HG03159 (cell line): ENCODE results near the gene OPRL1.

Experiments used
- ATAC-seq: cut with Tn5 transposase; IDR thresholded peaks from one replicate; pipeline ENCODE4 v1.9.1; 2021; ENCODE audit warnings: mild to moderate bottlenecking, moderate library complexity; ENCODE audit not compliant: unreplicated experiment

OPRL1 gene

DNA sequence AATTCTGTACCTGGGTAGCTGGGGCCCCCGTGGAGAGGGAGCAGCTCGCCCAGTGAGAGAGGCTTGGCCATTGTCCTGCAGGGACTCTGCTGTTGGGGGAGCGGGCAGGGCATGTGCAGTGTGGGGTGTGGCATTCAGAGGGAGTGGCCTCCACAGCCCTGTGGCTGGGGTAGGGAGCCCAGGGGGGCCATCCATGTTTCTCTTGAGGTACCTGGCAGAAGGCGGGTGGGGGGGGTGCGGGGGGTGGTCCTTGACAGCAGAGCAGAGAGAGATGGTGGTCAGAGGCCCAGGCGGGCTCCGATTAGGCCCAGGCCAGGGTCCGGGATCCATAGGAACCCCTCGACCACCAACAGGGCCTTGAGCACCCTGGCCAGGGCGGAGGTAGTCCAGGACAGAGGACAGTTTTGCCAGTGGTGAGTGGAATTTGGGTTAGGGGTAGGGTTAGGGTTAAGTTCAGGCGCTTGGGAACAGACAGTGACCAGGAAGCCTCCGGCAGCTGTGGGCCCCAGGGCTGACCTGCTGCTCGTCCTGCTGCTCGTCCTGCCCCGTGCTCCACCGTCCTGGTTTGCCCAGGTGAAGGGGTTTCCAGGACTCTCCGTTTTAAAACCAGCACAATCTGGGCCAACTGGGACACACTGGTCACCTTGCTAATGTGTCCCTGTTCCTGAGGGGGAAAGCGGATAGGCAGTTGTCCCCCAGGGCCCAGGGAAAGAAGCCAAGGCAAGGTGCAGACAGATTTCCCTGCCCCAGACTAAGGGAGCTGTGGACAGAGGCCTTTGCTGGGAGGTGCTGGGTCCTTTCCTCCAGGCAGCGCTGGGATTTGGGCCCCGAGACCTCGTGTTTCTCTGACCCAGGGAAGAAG is 59.5 kb downstream of the OPRL1 start:
- no peak for ATAC-seq

DNA sequence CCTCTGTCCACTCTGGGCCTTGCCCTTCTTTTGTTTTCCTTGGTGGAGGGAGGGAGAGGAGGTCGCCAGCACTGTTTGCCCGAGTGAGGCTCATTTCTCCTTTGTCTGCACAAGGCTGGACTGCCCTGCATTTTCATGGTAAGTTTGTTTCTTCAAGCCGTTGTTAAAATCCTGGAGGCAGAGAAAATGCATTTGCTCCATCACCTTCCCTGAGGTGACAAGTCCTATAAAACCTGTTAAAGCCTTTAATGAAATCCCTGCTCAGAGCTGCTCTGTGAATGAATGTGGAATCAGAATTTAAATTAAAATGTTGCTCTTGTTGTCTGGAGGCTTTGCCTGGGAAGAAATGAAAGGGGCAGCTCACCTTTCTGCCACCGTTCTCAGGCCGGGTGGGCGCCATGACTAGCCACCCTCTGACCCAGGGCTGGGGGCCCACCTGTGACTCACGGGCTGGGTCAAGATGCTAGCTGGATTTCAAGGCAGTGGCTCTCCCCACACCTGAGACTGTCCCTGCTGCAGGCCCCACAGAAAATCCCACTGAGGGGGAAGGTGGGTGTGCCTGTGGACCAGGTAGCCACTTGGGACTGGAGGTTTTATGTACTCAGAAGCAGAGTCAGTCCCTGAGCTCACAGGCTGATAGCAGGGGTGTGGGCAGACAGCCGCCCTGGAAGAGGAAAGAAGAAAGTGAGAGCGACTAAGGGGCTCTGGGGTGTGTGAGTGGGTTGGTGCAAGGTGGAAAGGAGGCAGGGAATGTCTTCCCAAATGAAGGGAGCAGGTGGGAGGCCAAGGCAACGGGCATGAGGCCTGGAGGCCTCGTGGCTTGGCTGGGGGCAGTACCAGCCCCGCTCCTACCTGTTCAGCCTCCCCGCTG is 60.4 kb downstream of the OPRL1 start:
- ATAC-seq = no peak

DNA sequence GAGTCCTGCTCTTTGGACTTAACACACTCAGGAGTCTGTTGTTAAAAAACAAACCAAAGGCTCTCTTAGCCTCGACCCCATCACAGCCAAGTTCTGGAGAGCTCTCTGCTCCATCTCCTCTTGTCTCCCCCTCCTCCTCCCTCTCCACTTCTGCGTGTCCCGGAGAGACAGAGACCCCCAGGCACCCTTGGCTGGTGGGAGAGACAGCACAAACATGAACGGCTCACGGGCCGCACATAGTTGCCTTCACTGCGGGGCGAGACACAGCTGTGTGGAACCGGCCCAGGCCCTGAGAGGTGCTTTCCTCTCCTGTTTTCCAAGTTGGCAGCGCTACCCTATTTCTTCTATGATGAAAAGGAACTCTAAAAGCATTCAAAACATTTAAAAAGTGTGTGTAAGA is 61.1 kb downstream of the OPRL1 start:
- ATAC-seq = no peak

DNA sequence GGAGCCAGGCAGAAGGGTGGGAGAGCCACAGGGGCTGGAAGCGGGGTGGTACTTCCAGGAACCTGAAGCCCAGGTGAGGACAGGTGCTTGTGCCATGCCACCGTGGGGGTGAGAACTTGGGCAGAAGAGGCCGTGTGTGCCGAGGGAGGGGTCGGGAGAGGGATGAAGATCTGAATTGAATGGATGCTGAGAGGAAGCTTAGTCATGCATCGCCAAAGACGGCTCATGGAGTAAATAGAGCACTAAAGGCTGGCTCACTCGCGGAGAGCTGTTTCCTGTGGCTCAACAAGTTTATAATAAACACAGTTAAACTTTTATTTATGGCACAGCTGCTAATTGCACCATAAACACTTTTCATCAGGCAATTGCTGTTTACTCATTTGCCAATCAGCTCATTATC is 62.7 kb downstream of the OPRL1 start:
- no peak for ATAC-seq

DNA sequence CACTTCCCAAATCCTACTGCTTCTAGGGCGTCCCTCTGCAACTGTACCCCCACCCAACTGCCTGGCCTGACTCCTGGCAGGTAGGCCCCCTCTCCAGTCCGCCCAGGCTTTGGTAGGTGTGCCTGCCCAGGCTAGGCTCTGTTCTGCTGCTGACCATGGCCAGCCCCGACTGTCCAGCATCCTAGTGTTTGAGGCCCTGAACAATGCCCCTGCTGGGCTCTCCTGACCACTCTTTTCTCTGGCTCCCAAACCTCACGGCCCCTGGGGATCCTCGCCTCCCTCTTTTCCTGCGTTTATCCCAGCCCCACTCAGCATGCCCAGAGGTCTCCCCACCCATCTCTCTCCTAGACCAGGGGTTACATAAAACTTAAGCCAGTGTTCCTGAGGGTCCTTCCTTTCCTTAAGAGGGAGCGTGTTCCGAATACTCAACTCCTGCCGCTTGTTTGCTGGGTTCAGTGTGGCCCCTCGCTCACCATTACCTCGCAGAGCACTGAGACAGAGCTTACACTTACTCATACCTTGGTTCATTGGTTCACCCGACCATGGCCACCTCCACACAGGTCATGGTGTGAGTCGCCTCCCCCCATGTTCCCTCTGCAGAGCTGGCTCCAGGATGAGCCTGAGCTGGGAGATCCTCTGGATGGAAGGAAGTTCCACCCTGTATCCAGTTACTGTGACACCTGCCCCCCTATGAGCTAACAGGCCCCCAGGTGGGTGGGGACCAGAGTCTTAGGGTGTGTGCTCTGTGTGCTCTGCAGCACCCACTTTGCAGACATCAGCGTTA is 63.3 kb downstream of the OPRL1 start:
- ATAC-seq = no peak

DNA sequence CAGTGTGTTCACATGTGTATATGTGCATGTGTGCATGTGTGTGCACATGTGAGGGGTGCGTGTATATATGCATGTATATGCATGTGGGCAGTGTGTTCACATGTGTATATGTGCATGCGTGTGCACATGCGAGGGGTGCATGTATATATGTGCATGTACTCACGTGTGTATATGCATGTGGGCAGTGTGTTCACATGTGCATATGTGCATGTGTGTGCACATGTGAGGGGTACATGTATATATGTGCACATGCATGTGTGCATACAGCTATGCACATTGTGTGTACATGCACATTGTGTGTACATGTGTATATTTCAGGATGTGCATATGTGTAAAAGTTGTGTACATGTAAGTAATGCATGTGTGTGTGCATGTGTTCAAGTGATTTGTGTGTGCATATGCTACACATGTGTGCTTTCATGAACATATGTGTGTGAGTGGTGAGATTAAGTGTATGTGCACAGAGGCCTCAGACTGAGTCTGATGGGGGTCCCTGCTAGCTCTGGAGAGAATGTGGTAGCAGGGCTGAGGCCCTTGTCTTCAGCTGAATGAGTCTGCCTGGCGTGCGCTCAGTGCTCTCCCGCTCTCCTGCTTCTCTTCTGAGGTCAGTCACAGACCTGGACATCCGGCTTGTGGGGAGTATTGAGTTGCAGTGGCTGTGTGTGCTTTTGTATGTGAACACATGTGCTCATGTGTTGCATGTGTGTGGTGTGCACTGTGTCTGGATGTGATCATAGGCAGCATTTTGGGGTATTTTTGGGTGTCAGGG is 64.4 kb downstream of the OPRL1 start:
- no peak for ATAC-seq

DNA sequence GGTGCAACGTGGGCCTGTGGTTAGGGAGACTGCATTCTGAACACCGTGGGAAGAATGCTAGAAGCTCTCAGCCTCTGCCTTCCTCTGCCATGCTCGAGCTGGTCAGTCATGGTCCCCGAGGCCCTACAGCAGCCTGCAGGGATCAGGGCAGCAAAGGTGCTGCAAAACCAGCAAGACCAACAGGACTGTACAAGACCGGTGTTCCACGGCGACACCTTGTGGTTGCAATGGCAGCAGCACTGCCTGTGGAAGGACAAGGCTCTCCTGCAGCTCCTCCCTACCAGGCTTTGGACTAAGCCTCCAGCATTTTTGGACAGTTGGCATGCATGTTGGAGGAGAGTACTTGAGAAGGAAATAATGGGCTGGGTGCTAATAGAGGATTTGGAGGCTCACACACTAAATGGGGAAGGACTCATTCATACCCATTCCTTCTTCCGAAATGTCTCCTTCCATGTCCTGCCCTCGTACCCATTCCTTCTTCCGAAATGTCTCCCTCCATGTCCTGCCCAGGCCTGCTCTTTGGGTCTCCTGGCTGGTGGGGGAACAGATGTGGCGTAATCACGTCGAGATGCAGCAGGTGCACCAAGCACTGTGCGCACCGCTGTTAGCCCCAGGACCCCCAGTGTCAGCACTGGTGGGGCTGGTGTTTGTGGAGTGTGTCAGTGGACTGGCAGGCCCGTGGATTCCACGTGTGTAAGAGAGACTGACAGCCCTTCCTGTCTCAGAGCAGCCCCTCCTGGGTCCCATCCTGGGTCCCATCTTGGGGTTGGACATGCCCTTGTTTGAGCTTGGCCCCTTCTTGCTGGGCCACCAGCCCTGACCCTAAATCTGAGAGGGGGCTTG is 65.8 kb downstream of the OPRL1 start:
- ATAC-seq = no peak

DNA sequence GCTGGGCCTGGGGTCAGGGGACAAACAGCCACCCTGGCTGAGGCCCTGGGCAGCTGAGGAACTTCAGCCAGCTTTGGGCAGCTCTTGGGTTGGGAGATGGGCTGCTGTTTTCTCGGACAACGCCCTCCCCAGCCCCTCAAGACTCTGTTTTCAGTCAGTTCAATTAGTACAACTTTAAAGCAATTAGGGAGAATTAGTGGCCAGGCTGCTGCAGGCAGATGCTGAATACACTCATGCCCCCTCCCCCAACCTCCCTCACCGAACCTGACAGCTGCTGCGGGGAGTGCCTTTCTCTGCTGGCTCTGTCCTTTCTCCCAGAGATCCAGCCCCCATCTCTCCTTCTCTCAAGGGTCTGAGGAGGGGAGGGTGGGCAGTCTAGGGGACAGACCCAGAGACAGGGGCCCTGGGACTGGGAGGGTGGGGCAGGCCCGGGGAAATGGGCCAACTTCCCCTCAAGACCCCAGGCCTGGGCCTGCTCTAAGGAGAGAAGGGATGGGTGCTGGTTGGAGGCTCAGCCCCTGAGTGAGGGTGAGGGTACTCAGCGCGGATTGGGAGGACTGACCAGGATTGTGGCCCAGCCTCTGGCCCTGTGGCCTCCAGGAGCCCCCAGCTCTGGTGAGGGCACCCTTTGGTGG is 66.5 kb downstream of the OPRL1 start:
- no peak for ATAC-seq

DNA sequence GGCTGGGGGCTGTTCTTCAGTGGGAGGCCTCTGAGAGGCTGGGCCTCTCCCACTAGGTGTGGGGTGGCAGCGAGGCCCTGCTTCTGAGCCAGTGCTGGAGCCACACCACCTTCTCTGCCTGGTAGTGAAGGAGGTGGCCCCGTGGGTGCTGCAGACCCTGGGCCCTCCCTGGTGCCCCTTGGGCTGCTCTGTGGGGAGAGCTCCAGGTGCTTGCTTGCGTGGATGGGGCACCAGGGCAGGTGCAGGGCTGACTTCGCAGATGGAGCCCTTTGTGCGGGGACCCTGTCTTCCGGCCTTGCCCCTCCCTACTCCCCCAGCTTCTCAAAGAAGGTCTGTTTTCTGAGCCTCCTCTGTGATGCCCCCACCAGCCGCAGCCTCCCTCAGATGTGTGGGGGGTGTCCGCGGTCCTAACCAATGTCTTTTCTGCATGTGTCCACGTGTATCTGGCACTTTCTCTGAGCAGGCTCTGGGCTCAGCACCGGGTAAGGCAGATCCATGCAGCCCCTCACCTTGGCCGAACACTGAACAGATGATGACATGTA is 67.1 kb downstream of the OPRL1 start:
- no peak for ATAC-seq

DNA sequence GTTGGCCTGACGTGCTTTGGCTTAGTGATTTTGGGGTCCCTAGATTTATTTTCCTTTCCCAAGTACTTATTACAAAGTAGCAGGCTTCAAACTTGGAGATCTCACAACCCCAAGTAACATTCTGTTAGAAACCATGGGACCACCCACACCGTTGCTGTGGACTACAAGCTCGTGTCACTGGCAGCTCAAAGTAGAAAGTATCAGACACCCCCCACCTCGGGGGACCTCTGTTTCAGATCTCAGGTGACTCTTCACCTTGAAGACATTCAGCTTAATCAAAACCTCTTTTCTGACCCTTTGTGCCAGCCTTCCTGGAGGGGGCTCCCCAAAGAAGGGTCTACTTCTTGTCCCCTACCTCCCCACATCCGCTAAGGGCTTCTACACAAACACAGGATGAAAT is 68.7 kb downstream of the OPRL1 start:
- no peak for ATAC-seq

DNA sequence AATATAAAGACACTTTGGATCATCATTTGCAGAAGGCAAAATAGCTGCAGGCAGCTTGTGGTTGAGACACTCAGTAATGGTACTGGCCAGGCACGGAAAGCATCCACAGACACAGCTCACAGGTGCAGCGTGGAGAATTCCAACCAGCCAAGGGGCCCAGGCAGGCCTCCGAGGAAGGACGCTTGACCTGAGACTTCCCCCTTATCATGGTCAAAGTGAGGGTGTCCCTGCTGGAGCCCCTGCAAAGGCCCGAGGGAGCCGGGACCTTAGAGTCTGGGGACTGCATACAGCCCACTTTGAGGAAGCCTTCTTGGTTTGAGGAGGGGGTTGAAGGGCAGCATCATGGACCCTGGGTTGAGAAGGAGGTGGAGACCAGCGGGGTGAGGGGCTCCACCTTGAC is 69.3 kb downstream of the OPRL1 start:
- ATAC-seq = no peak

DNA sequence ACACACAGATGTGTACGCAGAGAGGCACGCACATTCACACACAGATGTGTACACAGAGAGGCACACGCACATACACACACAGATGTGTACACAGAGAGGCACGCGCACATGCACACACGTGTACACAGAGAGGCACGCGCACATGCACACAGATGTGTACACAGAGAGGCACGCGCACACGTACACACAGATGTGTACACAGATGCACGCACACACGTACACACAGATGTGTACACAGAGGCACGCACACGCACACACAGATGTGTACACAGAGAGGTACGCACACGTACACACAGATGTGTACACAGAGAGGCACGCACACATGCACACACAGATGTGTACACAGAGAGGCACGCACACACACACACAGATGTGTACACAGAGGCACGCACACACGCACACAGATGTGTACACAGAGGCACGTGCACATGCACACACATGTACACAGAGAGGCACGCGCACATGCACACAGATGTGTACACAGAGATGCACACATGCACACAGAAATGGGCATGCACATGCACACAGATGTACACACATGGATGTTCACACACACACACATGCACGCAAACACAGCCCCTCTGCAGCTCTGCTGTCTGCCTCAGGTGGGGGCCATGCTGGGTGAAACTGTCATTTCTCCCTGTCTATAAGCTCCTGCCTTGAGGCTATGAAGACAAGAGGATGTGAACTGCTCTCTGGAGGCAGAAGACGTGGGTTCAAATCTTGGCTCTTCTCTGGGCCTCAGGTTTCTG is 70.1 kb downstream of the OPRL1 start:
- ATAC-seq = no peak
